Loucy (cell line): ENCODE measurements around the gene ZNF57.
"Not testable (repeated sequence)": the region's sequence is repeated elsewhere in the genome, so short reads cannot be mapped to it uniquely, and the experiment has no call there.

Source experiments
- H2AFZ ChIP-seq: fragments of 200-600 bp; sonication (generic); 2 replicates; pipeline ENCODE4 v1.6.0; 2016; ENCODE audit warnings: antibody characterized with exemption, mild to moderate bottlenecking, low read length, moderate library complexity
- H3F3A ChIP-seq: fragments of 200-600 bp; 2 replicates; pipeline ENCODE4 v1.6.0; 2016; ENCODE audit warnings: antibody characterized with exemption, low read depth, mild to moderate bottlenecking
- H3K27me3 ChIP-seq: fragments of 200-600 bp; sonication (generic); 2 replicates; pipeline ENCODE4 v1.6.1; 2014; ENCODE audit warnings: low read length, mild to moderate bottlenecking; ENCODE audit not compliant: insufficient read depth, poor library complexity, severe bottlenecking
- H3K36me3 ChIP-seq: fragments of 200-600 bp; sonication (generic); 2 replicates; pipeline ENCODE4 v1.6.1; 2016; ENCODE audit warnings: low read length; ENCODE audit not compliant: insufficient read depth
- H3K4me1 ChIP-seq: fragments of 200-600 bp; sonication (generic); 2 replicates; pipeline ENCODE4 v1.5.1; 2014; ENCODE audit warnings: low read length, mild to moderate bottlenecking; ENCODE audit not compliant: insufficient read depth, poor library complexity, severe bottlenecking
- H3K4me2 ChIP-seq: fragments of 200-600 bp; sonication (generic); 2 replicates; pipeline ENCODE4 v1.6.0; 2014; ENCODE audit warnings: antibody characterized with exemption, low read length, low read depth, mild to moderate bottlenecking; ENCODE audit not compliant: poor library complexity, severe bottlenecking
- H3K4me3 ChIP-seq: fragments of 200-600 bp; sonication (generic); 2 replicates; pipeline ENCODE4 v1.5.1; 2014; ENCODE audit warnings: low read length, mild to moderate bottlenecking, mixed read lengths; ENCODE audit not compliant: poor library complexity, severe bottlenecking
- H3K79me2 ChIP-seq: fragments of 200-600 bp; sonication (generic); 2 replicates; pipeline ENCODE4 v1.6.1; 2014; ENCODE audit warnings: low read length; ENCODE audit not compliant: insufficient read depth
- H3K9ac ChIP-seq: fragments of 200-600 bp; sonication (generic); 2 replicates; pipeline ENCODE4 v1.6.0; 2014; ENCODE audit warnings: mild to moderate bottlenecking, low read depth, low read length, moderate library complexity; ENCODE audit not compliant: poor library complexity, severe bottlenecking
- H3K9me2 ChIP-seq: fragments of 200-600 bp; sonication (generic); replicated peaks from 2 replicates; pipeline ENCODE4 v1.6.1; 2016; ENCODE audit warnings: low read depth, low read length, mixed read lengths
- H3K9me3 ChIP-seq: fragments of 200-600 bp; sonication (generic); 2 replicates; pipeline ENCODE4 v1.6.1; 2014; ENCODE audit warnings: mild to moderate bottlenecking, antibody characterized with exemption, low read length, low read depth; ENCODE audit not compliant: insufficient read depth
- H4K20me1 ChIP-seq: fragments of 200-600 bp; sonication (generic); 2 replicates; pipeline ENCODE4 v1.6.0; 2014; ENCODE audit warnings: antibody characterized with exemption, low read length, mild to moderate bottlenecking; ENCODE audit not compliant: insufficient read depth, poor library complexity, severe bottlenecking
- CTCF ChIP-seq: fragments of 200-600 bp; sonication (generic); conservative IDR thresholded peaks from 2 replicates; pipeline ENCODE4 v1.5.1; 2014; ENCODE audit warnings: mild to moderate bottlenecking, antibody characterized with exemption, low read length
- EZH2phosphoT487 ChIP-seq: fragments of 200-600 bp; IDR thresholded peaks from 2 replicates; pipeline ENCODE4 v1.6.1; 2018; ENCODE audit warnings: antibody characterized with exemption, mild to moderate bottlenecking, moderate library complexity, borderline replicate concordance

The ZNF57 gene

GRCh38 chr19:2933490-2933910 is 32.8 kb downstream of the ZNF57 start:
- Histone ChIP-seq H3K9me2 (no peaks in the 10 kb centered on the region), H2AFZ (no peak overlapping the region), H3K79me2 (no peaks in the 10 kb centered on the region), H3K4me1 (no peaks in the 10 kb centered on the region), H3K4me2 (no peak overlapping the region), H3K36me3 (peaks cover 35% of the 10 kb centered on the region; the same call in 1 of the 2 replicates), H4K20me1 (no peaks in the 10 kb centered on the region), H3K9ac (no peak overlapping the region), H3K27me3 (no peaks in the 10 kb centered on the region), H3K4me3 (no peak overlapping the region), H3K9me3 (peaks cover 24% of the 10 kb centered on the region; the same call in 1 of the 2 replicates), H3F3A (no peaks in the 10 kb centered on the region)
- no peak for TF ChIP-seq EZH2phosphoT487
- no peak for TF ChIP-seq CTCF

- peaks cover 24% of the 10 kb centered on the region; the same call in 1 of the 2 replicates for H3K9me3 ChIP-seq
- not testable (repeated sequence) for H3K4me1 ChIP-seq, H3K27me3 ChIP-seq, H4K20me1 ChIP-seq, H3K4me2 ChIP-seq, H3K79me2 ChIP-seq, H3K9ac ChIP-seq, H3K4me3 ChIP-seq, H2AFZ ChIP-seq, H3F3A ChIP-seq, H3K9me2 ChIP-seq
- peaks cover 35% of the 10 kb centered on the region; the same call in 1 of the 2 replicates for H3K36me3 ChIP-seq
Observed at GRCh38 chr19:2935863-2936262, 35.1 kb downstream of the ZNF57 start.

GRCh38 chr19:2942928-2943640 is 42.4 kb downstream of the ZNF57 start:
- Histone ChIP-seq H3K9ac (no peak overlapping the region), H3K79me2 (peaks cover 8% of the 10 kb centered on the region)

More at GRCh38 chr19:2942928-2943640, 42.4 kb downstream of the ZNF57 start:
- Histone ChIP-seq H3K4me2 (peak overlapping the region; percentile 81), H3K4me3 (peak overlapping the region; percentile 32), H3K27me3 (no peaks in the 10 kb centered on the region), H2AFZ (no peak overlapping the region), H3K9me3 (no peaks in the 10 kb centered on the region), H3K9me2 (no peaks in the 10 kb centered on the region), H3K36me3 (0 out of 2 replicates have a peak, but pooled peaks cover 4% of the 10 kb centered on the region), H3F3A (no peaks in the 10 kb centered on the region), H4K20me1 (no peaks in the 10 kb centered on the region), H3K4me1 (peaks cover 14% of the 10 kb centered on the region)
- TF ChIP-seq CTCF, result no peak
- TF ChIP-seq EZH2phosphoT487, result no peak
